Pons (tissue), 1 donor: ENCODE data around the gene RNF114.
"Not testable (repeated sequence)": the region's sequence is repeated elsewhere in the genome, so short reads cannot be mapped to it uniquely, and the experiment has no call there.

ENCODE experiments used
- DNase-seq: peaks from one replicate; pipeline ENCODE4 v3.0.0-alpha.2; 2016; ENCODE audit warnings: low spot score

RNF114 gene

GRCh38 chr20:49936153-49937026 is at the start of gene RNF114:
RNF114 (plus strand) TSS chr20:49936397; CDS start chr20:49936413, 16 bp downstream.
- peak; percentile 89 for DNase-seq

- no peak for DNase-seq
These were observed 49.5 kb upstream of the RNF114 start for GRCh38 chr20:49886571-49887213.

- peak; percentile 60 for DNase-seq
These were observed 48.7 kb upstream of the RNF114 start for GRCh38 chr20:49887251-49888211.

GRCh38 chr20:49888212-49889000 is 47.8 kb upstream of the RNF114 start:
- peak; percentile 95 for DNase-seq

- no peak for DNase-seq
These were observed 46.9 kb upstream of the RNF114 start for GRCh38 chr20:49889001-49889934.

GRCh38 chr20:49889935-49890333 is 46.3 kb upstream of the RNF114 start:
- DNase-seq, result no peak

- no peak for DNase-seq
These were observed 45.5 kb upstream of the RNF114 start for GRCh38 chr20:49890471-49891361.

GRCh38 chr20:49891476-49892110 is 44.6 kb upstream of the RNF114 start:
- no peak for DNase-seq

- no peak for DNase-seq
These were observed 43.9 kb upstream of the RNF114 start for GRCh38 chr20:49892260-49892659.

- DNase-seq, result no peak
These were observed 43.4 kb upstream of the RNF114 start for GRCh38 chr20:49892817-49893216.

GRCh38 chr20:49893242-49894072 is 42.7 kb upstream of the RNF114 start:
- DNase-seq, result no peak

GRCh38 chr20:49894073-49894470 is 42.1 kb upstream of the RNF114 start:
- DNase-seq, result no peak

GRCh38 chr20:49895474-49896093 is 40.6 kb upstream of the RNF114 start:
- DNase-seq, result not testable (repeated sequence)

- DNase-seq, result no peak
These were observed 40.0 kb upstream of the RNF114 start for GRCh38 chr20:49896204-49896603.

GRCh38 chr20:49899541-49900383 is 36.4 kb upstream of the RNF114 start:
- no peak for DNase-seq

- no peak for DNase-seq
These were observed 34.6 kb upstream of the RNF114 start for GRCh38 chr20:49901588-49901987.
